HG03039 (cell line): ENCODE results near the gene TMEM41B.
"Not testable (repeated sequence)": the region's sequence is repeated elsewhere in the genome, so short reads cannot be mapped to it uniquely, and the experiment has no call there.

ENCODE experiments used
- ATAC-seq: cut with Tn5 transposase; IDR thresholded peaks from one replicate; pipeline ENCODE4 v1.9.1; 2021; ENCODE audit warnings: mild to moderate bottlenecking, moderate library complexity; ENCODE audit not compliant: unreplicated experiment

Gene TMEM41B, protein sequence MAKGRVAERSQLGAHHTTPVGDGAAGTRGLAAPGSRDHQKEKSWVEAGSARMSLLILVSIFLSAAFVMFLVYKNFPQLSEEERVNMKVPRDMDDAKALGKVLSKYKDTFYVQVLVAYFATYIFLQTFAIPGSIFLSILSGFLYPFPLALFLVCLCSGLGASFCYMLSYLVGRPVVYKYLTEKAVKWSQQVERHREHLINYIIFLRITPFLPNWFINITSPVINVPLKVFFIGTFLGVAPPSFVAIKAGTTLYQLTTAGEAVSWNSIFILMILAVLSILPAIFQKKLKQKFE

DNA sequence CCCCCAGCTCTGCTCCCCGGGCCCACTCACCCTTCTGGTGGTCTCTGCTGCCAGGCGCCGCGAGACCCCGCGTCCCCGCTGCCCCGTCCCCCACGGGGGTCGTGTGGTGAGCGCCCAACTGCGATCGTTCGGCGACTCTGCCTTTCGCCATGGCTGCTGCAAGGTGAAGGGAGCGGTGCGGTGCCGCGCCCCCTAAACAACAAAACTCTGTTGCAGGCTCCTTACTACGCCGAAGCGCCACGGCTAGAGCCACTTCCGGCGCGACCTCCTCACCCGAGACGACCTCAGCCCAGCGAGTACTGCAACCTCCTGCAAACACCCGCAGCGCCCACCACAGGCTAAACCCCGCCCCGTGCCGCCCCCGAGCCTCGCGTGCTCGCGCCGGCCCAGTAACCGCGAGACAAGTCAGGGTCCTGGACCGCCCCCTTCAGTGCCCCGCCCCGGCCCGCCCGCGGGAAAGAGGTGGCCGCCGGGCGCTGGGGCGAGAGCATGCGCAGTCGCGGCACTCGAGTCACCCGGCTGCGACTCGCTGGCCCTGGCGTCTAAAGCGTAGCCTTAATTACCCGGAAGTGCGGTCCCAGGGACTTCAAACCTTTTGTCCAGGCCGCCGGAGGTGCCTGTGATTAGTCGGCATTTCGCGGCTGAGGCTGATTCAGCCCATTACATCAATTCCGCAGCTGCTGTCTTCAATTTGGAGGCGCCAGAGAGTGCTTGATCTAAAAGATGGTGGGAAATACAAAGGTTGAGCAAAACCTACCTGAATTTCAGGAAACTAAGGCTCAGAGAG lies at the start of gene TMEM41B:
TSS of gene TMEM41B (minus strand) at position 303 of the 787 bp plus-strand sequence. CDS start at position 151, 152 bp downstream.
- peak; percentile 94 for ATAC-seq

GRCh38 chr11:9362393-9362863 lies 48.0 kb upstream of the TMEM41B start:
- no peak for ATAC-seq

GRCh38 chr11:9360862-9361622 lies 46.6 kb upstream of the TMEM41B start:
- not testable (repeated sequence) for ATAC-seq

- no peak for ATAC-seq
Observed at GRCh38 chr11:9357041-9357440, 42.6 kb upstream of the TMEM41B start.

- ATAC-seq, result no peak
Observed at GRCh38 chr11:9351321-9351881, 37.0 kb upstream of the TMEM41B start.

GRCh38 chr11:9347779-9348178 lies 33.4 kb upstream of the TMEM41B start:
- ATAC-seq, result not testable (repeated sequence)

- no peak for ATAC-seq
Observed at GRCh38 chr11:9347100-9347499, 32.7 kb upstream of the TMEM41B start.

GRCh38 chr11:9344061-9344680 lies 29.8 kb upstream of the TMEM41B start:
- no peak for ATAC-seq

DNA sequence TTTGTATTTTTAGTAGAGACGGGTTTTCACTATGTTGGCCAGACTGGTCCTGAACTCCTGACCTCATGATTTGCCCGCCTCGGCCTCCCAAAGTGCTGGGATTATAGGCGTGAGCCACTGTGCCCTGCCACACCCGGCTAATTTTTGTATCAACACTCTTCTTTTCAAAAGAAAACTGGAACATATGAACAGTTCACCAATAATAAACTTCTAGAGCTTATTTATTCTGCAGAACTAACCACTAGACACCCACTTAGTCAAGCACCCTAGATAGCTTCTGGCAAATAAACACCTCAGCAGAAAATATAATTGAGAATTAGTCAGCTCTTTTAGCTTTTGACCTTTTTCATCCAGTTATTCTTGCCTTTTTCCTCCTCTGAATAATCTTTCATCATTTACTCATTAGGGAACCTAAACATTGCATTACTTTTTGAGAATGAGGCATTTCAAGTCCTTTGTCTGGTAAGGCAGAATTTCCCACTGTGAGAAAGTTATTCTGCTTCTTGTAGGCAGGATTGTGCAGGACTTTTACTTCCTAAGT lies 27.3 kb upstream of the TMEM41B start:
- no peak for ATAC-seq

DNA sequence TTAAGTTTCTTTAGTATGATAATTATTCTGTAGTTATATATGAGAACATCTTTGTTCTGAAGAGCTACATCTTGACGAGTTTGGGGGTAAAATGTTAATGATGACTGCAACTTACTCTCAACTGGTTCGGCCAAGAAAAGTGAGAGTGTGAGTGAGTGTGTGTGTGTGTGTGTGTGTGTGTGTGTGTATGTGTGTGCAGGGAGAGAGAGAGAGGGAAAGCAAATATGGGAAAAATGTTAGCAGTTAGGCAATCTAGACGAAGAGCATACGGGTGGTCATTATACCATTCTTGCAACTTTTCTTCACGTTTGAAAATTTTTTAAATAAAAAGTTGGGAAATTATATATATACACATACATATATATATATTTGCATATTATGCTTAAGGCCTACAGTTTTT lies 18.3 kb upstream of the TMEM41B start:
- no peak for ATAC-seq

GRCh38 chr11:9330387-9331384 lies 16.3 kb upstream of the TMEM41B start:
- ATAC-seq, result no peak

DNA sequence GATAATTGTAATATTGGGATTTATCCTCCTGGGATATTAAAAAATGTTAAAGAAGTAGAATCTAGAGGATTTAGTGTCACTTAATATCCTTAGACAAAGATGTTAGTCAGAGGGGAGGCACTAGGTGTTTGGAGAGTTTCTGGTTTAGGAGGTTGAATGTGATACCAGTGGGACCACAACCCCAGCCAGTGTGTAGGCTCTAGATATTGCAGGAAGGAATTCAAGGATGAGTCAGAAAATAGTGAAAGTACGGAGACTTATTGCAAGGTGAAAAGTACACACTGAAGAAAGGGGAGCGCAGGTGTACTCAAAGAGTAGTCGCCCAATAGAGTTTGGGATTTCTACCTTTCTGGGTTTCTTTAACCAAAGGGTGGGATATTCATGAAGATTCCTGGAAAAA lies 5.7 kb upstream of the TMEM41B start:
- ATAC-seq, result no peak

- ATAC-seq, result not testable (repeated sequence)
Observed at GRCh38 chr11:9319377-9320001, 5.1 kb upstream of the TMEM41B start.

GRCh38 chr11:9318442-9319376 lies 4.3 kb upstream of the TMEM41B start:
- not testable (repeated sequence) for ATAC-seq

- ATAC-seq, result no peak
Observed at GRCh38 chr11:9316334-9316733, 1.9 kb upstream of the TMEM41B start.

- no peak for ATAC-seq
Observed at GRCh38 chr11:9315078-9315688, 790 bp upstream of the TMEM41B start.

DNA sequence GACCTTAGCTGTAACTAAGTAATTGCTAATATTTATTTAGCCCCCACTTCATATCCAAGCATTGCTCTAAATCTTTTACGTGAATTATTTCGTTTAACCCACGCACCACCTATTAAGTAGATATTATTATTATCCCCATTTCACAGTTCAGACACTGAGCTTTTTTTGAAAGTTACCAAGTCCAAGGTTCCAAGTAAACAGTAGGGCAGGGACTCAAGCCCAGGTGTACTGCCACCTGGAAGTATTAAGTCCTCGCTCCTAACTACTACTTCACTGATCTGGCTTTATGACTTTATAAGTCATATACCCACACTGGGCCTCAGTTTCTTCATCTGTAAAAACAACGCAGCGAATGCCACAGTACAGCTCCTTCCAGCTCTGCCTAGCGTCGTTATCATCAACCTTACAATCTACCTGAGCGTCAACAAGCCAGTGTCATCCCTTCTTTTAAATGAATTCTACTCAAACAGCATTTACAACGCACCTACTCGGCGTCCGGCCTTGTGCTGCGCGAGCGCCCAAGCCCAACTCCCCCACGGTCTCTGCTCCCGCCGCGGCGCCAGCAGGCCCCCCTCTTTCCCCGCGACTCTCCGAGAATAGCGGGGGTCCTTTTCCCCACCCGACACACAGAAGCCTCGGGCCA lies 624 bp downstream of the TMEM41B start:
- ATAC-seq, result peak; percentile 24
